ENCODE results near the gene ATG101.

Gene ATG101, protein sequence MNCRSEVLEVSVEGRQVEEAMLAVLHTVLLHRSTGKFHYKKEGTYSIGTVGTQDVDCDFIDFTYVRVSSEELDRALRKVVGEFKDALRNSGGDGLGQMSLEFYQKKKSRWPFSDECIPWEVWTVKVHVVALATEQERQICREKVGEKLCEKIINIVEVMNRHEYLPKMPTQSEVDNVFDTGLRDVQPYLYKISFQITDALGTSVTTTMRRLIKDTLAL

DNA sequence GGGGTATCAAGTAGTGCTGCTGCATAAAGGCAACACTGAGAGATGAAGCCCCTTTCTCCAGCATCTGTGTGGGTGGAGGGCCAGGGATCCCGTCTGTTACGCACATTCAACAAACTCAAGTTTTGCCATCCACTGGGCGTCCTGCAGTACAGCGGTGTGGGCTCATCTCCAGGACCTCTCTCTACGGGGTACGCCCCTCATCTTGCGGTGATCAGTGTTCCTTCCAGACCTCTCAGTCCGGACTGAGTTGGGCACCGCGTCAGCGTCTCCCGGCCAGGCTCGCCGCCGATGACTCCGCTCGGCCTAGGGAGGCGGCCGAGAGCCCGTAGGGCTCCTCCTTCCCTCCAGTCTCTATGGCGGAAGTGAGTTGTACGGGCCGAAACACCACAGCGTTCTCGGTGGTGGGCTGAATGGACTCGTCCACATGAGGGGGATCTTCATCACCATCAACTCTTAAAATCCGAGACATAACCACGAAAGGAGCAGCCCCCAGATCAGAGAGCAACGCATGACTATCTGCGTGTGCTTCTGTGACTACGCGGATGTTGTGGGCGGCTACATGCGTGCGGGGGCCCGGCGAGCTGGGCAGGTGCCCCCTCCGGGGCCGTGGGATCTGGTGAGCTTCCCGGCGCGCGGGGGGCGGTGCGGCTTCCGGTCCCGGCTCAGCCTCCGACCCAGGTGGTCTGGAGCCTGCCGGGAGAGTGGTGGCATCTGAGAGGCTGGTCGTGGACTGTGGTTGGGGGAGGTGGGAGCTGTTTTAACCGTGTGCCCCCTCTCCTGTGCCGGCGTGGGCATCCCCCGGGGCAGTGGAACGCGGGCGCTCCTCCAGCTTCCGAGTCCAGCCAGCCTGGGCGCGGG is at the start of gene ATG101:
Gene ATG101 (plus strand): TSS at position 652 of the 858 bp plus-strand sequence. CDS start 3,673 bp downstream, outside the sequence.
- peak; percentile 91 for DNase-seq

DNA sequence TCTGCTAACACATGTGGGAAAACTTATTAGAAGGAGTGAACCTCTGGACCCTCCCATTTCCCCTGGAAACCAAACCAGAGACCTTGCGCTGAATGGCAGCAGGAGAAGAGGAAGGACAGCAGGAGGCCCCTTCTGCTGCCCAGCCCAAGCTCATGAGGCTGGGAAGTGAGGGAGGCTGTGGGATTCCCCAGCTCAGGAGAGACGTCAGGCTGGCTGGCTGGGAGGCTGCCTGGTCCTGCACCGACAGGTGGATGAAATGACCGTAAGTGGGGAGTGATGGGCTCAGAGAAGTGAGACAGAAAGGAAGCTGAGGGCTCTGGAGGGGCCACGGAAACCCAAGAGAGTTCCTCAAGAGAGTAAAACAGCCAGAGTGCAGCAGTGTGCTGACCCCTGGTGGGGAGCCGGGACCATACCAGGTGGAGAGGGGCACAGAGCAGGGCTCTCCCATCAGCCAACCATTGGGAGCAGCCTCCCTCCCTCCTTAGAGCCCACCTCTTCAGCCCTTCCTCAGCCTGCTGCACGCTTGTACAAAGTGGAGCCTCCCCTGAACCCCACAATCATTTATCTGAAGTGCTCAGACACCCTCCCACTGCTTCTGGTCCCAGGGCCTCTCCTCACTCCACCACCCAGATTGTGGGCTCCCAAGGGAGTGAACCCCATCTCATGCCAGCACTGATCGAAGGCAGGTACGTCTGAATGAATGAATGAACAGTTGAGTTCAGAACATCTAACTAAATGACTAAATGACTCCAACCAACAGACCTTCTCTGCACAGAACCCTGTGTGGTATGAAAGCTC is 49.0 kb upstream of the ATG101 start:
- DNase-seq: peak; percentile 76

DNA sequence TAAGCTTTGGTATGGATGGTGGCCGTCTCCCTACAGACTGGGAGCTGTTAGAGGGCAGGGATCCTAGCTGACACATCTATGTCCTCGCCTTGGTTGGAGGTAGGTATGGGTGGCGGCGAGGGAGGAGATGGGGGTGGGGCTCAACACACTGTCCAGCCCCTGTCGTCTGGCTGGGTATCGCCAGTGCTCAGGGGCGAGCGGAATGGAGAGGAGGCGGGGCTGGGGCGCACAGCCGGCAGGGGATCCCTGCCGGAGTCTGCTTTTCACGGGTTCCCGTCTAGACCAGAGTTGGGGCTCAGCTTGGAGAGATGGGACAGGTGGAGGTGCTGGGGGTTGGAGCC is 47.0 kb upstream of the ATG101 start:
- peak; percentile 47 for DNase-seq

DNA sequence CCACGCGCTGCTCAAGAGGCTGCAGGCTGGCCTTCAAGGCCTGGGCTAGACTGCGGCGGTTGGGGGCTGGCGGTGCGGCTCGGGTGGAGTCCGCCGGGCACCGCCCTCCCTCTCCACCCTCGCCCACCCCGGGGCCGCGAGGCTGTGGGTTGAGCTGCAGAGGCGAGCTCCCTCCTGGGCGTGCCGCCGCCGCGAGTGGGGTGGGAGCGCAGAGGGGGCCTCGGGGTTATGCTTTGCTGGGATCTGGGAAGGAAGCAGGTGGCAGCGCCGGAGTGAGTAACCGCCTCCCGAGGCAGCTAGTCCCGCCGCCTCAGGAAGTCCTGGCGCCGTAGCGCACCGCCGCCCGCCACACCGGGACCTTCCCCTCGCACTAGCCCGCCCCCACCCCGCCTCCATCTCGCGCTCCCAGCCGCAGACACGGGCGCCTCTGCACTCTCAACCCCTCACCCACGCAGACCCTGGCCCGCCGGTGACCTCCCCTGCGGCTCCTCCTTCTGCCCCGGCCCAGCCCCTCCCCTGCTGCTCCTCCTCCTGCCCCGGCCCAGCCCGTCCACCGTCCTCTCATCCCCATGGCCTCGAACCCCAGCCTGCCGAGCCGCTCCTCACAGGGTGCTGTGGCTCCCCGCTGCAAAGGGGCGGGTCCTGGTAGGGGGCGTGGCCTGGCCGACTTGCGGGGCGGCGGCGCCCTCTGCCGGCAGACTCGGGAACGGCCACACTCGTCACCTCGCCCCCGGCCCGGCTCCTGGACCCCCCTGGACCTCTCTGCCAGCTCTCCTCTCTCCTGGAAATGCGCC is 46.4 kb upstream of the ATG101 start:
- peak; percentile 97 for DNase-seq

DNA sequence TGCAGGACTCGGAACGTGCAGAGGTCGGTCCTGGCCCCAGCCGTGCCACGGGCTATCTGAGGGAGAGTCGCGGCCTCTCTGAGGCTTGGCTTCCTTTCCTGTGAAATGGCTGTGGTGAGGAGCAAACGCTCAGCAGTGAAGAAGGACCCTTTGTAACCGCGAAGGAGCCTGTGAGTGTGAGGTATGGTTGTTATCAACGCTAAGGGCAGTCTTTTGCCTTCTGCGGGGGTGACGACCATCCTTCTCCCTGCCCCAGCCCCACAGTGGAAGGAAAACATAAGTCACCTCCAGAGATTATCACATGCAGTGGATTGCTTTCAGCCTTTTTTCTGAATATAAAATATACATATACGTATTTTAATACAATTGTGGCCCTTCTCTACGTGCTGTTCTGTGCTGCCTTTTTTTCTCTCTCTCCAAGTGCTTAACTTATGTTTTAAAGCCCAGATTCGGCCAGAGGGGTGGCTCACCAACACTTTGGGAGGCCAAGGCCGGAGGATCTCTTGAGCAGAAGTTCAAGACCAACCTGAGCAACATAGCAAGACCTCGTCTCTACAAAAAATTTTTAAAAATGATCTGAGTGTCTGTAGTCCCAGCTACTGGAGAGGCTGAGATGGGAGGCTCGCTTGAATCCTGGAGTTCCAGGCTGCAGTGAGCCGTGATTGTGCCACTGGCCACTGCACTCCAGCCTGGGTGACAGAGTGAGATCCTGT is 45.6 kb upstream of the ATG101 start:
- no peak for DNase-seq

DNA sequence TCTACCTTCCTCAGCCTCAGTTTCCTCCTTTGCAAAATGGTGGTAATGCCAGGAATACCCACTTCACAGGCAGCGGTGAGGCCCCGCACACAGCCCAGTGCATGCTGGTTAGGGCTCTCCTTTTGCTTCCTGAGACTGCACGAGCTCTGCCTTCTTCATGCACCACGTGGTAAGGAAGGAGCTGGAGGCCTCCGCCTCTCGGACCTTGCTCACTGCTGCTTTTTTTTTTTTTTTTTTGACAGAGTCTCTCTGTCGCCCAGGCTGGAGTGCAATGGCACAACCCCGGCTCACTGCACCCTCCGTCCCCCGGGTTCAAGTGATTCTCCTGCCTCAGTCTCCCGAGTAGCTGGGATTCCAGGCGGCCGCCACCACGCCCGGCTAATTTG is 44.9 kb upstream of the ATG101 start:
- DNase-seq: peak; percentile 80

DNA sequence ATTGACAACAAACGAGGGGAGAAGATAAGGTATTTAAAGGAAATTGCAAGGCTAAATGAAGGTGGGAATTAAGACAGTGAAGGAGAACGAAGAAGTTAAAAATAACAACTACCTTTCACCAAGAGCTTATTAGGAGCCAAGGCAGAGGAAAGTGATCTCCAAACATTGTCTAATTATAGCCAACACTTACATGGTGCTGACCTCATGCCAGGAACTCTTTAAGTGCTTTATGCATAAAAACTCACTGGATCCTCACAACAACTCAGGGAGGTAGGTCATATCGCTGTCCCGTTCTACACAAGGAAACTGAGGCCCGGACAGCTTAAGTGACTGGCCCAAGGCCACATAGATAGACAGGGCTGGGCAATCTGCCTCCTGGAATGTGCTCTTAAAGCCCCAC is 43.5 kb upstream of the ATG101 start:
- DNase-seq: no peak

DNA sequence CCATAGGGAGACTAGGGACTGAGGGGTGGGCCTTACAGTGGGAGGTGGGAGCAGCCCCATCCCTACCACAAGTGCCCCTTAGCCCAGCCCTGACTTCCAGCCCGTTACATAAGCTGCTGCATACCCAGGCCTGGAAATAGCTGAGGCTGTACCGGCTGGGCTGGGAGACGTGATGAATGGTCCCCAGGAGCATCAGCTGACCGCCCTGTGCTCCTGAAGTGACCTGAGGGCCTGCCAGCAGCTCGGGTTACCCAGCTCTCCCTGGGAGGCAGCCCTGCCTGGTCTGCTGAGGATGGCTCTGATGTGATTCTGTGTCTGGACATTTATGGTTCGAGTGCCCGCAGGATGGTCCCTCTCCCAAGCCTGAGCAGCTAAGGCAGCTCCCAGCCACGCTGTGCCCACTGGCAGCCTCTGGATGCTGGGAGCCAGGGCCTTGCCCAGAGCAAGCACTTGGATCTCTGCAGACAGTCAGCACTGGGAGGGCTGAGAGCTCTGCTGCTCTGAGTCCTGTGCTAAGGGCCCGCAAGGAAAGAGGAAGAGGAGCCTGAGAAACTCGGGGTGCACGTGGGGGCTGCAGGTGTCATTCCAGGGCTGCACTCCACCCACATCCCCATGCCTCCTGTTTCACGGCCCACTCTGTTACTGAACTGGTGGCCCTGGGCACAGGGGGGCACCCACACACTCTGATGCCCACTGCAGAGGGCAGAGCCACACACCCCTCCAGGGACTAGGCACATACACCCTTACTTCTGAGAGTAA is 42.5 kb upstream of the ATG101 start:
- DNase-seq: no peak

DNA sequence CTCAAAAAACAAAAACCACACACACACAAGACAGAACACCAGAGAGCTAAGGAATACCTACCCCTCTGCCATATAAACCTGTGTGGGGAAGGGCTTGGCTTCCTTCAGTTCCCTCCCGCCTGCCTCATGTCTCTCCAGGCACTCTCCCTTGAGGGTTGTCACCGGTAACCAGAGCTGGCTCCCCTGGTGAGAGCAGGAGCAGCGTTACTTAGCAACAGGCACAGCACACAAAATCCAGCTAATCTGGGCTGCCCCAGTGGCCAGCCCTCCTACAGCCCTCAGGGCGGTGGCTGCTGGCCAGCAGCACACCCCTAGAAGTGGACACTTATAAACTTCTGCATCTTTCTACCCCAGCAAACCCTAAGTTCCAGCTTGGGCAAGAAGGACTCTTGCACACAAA is 40.1 kb upstream of the ATG101 start:
- no peak for DNase-seq

DNA sequence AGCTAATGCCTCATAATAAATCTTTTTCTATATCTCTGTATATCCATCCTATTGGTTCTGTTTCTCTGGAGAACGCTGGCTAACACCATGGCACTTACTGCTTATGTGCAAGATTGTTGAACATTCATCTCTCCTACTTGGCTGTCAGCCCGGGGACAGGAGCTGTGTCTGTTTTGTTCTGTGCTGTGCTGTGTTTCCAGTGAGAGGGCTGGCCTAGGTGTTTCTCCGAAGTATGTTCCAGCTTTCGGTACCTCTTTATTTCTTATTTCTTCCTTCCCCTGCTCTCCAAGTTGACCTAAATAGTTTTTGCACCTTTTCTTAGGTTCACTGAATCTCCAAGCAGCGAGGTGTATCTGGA is 37.4 kb upstream of the ATG101 start:
- DNase-seq: no peak

DNA sequence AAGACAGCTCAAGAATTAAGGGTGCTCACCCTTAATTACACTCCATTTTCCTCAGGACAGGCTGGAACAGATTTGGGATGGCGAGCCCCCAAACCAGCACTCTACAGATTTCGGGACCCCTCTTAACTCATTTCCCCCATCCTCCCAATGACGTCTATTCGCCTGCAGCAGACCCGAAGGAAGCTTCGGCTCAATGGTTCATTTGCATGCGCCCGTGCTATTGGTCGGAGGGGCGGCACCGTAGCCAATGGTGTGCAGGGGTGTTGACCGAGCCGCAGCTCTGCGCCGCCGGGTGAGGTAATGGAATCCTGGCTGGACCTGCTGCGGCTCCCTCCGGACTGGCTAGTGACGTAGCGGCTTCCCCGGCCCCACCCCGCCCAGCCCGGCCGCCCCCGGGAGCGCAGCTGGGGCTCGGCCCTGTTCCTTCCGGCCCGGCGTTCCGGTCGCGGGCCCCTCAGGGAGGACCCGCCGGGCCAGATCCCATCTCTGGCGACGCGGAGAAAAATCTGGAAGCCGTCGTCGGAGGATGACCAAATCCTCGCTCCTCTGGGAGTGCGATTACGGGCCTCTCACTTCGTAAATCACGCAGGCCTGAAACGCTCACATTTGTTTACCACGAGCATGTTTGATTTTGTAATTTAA is 36.9 kb upstream of the ATG101 start:
- DNase-seq: peak; percentile 93

DNA sequence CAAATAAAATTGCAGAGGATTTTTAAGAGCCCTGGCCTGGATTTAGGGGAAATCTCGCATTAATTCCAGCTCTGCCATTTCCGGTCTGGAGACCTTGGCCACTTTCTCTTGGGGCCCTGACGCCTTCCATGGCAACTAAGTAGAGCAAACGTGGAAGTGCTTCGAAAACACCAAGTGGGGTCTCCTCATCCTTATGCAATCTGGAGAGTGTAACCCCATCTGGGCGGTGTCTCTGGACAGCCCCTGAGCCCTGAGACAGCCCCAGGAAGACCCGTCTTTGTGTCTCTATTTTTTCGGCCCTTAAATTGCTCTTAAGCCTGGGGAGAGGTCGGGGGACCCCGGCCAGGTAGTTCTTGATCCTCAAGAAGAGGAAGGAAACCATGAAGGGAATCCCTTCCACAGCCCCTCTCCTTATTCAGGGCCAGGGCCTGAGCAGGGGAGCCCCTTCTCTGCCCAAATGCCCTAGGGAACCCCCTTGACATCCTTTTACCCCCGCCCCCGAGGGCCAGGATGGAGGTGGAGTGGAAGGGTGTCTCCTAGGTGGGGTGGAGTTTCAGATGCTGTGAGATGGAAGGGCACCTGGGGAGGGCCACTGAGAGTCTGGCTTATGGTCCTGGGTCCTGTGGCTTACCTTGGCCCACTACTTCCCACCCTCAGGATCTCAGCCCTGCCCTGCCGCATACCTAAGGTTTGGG is 36.2 kb upstream of the ATG101 start:
- DNase-seq: no peak

DNA sequence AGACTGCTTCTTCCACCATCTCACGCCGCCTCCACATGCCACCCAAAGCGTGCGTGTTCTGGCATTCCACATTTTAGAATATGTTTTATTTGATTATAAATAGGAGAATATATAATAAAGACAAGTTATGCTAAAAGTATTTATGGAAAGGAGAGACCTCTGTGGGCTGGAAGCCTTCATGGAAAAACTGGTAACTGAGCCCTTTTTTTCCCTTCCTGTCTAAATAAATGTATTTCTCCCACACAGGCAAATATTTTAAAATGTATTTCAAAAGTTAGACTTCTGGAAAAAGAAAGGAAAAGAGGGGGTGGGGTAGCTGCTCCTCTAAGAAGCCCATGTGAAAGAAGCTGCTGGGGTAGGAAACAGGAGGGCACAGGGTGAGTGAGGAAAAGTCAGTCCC is 34.6 kb upstream of the ATG101 start:
- DNase-seq: no peak

DNA sequence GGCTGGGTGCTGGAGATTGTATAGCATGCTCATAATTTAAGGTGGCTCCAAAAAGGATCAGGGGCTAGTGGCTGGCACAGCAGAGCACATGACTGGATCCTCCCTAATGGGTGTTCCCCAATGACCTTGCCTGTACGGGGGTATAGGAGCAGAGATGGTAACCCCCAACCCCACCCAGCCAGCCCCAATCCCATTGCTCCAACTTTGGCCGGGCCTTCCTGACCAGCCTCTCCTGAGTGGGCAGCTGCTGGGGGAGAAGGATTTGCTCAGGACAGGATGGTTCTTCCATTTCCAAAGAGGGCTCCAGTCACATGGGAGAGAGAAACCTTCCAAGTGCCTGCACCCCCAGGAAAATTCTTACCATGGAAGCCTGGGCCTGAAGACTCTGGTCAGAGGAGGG is 33.9 kb upstream of the ATG101 start:
- no peak for DNase-seq

DNA sequence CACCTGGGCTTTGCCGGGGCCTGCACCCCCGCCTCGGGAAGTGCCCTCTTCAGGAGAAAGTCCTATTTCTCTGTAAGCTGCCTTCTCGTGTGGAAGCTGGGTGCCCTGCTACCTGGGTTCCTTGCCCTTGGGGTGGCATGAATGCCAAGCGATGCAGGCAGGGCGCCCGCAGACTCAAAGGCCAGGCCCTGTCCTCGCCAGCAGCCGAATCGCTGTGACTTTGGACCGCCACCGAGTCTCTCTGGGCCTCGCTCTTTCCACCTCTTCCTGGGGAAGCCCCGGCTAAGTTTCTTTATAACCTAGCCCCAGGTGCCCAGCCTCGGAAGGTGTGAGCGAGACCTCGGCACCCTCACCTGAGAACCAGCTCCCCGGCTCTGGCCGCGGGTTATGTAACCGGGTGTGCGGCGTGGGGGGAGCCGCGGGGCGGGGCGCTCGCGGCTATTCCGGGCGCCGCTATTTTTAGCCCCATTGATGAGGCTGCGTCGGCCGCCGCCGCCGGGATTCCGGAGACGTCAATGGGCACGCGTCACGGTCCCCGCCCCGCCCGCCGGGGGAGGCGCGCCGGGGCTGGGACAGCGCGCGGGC is 33.1 kb upstream of the ATG101 start:
- DNase-seq: peak; percentile 79

DNA sequence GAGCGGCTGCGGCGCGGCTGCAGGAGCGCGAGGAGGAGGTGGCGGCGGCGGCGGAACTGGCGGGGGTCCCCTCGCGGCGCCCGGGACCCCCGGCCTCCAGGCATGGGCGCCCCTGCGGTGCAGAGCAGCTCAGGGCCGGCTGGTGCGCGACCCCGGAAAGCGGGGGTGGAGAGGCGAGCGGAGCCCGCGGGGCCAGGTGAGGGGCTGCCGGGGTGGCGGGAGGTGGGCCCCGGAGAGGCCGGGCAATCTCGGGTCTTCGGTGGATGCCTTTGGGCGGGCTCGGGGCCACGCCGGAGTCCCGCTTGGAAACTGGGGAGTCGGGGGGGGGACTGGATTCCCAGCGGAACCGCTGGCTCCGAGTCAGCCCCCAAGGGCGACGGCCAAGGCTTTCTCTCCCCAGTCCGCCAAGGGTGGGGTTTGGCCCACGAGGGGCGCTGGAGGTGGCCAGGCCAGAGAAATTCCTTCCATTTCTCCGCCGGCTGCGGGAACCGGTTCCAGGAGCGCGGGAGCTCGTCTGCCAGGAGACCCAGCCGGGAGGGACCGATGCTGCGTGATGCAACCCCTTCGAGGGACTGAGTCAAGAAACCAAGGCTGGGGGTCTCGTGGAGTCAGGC is 32.4 kb upstream of the ATG101 start:
- DNase-seq: no peak

DNA sequence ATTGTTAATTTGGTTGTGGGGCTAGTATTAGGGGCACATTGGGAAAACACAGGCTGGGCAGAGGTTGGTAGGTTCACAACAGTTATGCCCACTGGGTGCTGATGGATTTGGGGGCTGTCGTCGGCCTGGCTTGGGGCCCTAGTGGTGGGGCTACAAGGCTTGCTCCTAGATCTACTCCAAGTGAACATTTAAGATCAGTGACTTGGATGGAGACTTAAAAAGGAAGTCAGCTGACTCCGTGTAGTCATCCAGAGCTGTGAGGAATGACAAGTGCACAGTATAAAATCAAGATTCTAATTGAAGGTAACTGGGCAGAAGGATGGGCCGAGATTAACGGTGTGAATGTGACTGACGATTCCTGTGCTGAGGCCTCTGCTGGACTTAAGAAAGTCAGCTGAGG is 31.3 kb upstream of the ATG101 start:
- no peak for DNase-seq

DNA sequence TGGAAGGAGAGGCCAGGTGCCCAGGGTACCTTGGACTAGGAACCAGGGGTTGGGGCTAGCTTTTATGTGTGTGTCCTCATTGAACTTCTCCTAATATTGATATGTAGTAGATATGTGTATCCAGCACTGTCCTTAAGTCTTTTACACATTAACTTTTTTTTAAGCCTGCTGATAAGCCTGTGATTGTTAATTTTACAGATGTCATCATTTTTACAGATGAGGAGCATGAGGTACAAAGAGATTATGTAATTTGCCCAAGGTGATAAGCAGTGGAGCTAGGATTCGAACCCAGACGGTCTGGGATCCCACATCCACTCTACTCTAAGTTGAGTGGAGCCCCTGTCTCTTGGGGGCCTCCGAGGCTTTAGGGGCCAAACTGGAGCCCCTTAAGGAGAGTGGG is 28.7 kb upstream of the ATG101 start:
- no peak for DNase-seq

DNA sequence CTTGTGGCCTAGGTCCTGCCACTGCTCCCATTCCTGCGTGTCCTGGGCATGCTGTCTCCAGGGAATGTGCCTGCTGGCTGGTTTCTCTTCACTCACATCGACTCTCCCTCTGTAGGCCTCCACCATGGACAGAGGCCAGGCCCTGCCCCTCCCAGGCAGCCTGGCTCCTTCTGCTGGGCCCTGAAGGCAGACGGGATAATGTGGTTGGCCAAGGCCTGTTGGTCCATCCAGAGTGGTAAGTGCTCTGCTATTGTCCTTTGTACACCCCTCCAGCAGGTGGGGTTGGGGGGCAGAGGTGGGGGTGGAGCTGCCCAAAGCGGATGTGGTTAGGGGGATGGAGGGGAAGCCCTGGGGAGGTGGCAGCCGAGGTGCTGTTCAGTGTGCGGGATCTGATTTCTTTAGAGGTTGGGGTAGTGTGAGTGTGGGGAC is 28.1 kb upstream of the ATG101 start:
- DNase-seq: peak; percentile 28

All from activated CD4-positive, alpha-beta T cell treated with anti-CD3 and anti-CD28 coated beads for 48 hours (primary cell).